GM18870 (cell line): ENCODE results near the gene DCDC1.

ENCODE experiments used
- ATAC-seq: cut with Tn5 transposase; IDR thresholded peaks from one replicate; pipeline ENCODE4 v1.9.1; 2021; ENCODE audit warnings: moderate library complexity; ENCODE audit not compliant: unreplicated experiment

Gene DCDC1

DNA sequence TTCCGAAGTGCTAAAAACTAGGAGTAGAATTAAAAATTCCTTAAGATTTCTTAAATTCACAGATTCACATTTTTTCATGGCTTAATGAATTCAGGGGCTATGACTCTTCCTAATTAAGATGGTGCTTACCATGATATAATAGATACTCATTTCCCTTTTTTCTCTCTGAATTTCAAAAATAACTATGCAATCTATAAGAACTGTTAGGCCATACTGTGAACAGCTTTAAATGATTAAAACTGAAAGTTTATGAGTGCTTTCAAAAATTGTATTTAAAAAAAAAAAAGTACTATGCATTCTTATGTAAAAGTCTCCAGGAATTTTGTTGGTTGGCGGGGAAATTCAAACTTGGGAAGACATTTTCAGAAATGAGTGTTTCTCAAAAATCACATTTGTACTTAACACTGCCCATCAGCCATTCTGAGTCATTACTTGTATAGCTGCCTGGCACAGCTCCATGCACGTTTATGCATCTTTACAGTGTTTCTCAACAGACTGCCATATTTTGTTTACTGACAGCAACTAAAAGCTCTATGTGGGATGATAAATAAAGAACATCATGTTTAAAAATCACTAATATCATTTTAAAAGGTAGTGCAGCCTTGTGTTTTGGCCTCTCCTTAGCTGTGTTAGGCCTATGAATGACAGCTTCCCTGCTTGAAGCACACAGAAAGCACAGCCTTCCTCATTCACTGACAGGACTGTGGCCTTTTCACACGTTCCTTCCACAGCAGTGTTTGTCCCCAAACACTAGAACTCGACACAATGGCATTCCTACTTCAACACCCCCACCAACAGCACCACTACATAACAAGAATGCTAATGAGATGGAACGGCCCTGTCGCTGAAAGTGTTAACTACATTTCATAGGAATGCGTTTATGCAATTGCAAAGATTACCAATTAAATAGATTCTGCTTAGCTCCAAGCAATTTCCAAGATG is 131.4 kb downstream of the DCDC1 start:
- ATAC-seq: no peak

DNA sequence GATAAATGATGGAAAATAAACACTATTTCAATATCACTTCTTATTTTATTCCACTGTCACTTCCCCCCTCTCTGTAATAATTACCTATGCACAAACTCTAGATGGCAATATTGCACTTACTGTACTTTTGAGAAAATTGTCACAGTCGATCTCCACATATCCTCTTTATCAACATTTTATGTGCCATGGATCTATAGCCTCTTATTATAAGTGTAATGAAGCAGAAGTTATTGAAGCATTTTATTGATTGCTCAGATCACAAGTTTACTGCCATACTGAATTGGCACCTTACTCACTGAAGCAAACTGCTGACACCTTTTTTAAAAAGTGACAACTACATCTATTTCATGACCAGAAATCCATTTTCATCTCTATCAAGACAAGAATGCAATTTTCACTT is 133.4 kb downstream of the DCDC1 start:
- no peak for ATAC-seq

DNA sequence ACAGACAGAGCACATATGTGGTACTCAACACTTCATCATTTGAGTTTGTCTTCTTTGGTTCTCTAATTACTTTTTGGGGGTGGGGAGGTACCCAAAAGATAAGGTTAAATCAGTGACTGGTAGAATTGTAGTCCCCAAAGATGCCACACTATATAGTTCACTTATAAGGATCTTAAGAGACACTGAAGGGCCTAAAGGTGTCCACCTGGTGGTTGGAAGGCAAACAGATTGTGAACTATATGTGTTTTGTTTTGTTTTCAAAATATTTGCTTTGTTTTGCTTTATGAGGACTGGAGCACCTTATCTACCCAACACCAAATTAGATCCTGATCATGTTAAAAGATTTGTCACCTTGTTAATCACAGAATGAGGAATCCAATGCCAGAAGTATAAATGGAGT is 136.1 kb downstream of the DCDC1 start:
- no peak for ATAC-seq

DNA sequence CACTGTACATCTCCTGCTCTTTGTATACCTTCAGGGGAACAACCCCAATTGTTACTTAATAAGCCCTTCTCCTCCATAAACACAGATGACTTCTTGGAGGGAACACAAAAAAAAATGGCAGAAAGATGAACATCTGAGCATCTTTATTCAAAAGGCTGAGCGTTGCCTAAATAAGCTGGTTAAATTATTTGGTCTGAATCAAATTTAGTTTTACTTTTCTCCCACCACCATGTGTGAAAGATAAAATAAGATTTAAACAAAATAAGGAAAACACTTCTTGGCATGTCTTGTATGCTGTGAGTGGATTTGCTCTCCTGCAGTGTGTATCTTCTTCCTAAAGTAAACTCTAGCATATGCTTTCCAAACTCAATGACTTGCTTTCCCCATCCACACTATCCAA is 137.9 kb downstream of the DCDC1 start:
- no peak for ATAC-seq

DNA sequence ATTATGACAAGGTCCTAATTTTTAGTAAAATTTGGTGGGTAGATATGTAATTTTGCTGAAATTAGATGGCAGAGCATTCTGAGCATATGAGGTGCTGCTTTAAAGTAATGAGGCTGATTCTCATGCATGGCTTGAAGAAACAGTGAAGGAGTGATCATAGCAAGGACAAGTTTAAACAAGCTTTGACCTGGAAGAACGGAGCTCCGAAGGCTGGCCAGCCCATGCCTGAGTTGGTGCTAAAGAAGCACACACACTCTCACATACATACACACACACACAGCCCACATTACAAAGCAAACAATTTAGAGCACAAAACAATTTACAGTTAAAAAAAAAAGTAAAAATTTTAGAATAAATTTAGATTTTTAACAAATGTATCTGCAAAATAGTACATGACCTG is 150.7 kb downstream of the DCDC1 start:
- ATAC-seq: no peak

DNA sequence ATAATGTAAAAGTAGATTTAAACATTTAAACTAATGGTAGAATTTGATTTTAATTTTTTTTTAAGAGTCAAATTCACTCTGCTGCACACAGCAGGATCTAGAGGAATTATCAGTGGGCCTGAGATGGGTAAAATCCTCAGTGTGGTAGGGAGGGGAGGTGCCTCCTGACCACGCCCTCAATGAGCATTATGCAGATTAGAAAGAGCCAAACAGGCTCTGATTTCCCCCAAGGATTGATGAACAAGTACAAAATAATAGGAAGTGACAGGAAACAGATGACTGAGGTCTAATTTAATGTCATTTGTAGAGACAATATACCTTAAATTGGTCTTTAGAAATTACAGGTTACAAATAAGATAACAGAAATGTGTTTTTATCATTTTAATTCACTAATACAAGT is 155.2 kb downstream of the DCDC1 start:
- no peak for ATAC-seq

DNA sequence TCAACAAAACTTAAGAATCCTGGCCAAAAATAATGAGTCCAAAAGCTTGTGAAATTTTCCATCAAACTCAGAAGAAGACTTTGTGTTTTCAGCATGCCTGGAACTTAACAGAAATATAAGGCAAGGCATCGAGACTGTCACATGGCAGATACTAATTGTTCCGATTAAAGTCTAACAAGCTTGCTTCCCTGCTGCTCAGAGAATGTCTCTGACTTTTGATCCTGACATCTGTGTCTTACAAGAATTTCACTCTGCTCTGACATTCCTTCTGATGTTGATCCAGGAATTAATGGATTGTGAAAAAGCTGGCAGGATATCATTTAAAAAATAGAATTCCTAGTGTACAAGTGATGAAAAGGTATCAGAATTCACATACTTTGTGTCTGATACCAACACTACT is 170.2 kb downstream of the DCDC1 start:
- ATAC-seq: no peak

DNA sequence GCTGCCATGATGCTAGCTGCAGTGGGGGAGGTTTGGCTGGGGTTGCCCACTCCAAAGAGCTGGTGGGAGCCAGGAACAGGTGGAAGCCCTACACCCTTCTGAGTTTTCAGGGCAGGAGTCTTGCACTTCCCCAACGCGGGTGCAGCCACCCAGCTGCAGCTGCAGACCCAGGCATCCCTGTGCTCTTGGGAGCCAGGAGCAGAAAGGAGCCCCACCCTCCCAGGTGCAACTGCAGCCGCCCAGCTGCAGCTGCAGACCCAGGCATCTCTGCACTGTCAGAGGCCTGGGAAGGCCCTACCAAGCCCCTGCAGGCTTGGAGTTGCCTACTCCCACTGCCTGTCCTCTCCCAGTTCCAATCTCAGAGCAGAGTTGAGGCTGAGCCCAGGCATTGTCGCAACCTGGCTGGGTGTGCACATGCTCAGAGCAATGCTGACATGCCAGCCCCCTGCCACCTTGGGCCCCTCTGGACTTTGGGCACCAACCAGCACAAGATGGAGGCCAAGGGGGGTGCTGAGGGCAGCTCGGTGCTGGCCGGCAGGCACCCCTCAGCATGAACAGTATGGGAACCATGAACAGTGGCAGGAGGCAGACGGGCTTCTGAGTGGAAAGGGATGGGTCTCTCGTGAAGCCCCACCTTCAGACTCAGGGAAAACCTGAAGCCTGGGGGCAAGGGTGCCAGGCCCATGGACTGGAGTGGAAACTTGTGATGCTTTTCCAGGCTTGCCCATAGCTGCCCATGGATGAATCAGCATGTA is 195.4 kb downstream of the DCDC1 start:
- no peak for ATAC-seq

DNA sequence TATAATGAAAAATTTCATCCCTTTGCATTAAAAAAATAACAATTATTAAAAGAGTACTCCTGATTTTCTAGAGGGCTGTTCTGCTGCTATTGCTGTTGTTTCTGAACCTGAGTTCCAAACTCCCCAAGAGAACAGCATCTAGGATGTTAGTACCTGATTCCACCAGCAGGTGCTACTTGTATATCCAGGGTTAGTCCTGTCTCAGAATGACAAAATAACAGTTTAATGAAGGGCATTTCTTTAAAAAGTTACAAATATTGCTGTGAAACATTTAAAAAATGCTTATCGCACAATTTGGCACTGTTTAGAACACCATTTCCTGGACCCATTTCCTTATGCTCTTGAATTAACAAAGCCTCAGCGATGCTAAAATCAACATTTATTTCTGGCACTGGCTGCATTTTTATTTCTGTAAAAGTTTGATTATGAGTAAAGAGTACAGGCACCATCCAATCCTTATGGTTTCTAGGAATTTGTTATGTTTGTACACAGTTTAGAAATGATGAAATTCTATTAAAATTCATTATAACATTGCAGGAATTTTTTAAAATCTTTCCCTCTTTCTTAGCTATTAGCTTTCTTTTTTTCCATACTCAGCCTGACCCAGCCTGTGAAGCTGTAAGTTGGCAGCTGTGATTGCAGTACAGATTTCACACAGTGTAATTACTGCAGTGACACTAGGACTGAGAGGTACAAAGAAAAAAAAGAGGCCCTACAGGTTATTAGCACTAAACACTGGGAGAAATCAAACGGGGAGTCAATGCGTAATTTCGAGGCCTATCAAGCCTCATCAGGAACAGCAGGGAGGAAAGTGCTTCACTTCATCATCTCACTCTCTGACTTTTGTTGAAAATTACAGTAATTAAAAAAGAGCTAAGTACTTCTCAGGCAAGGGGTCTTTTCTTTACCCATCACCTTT is 208.8 kb downstream of the DCDC1 start:
- ATAC-seq: no peak

DNA sequence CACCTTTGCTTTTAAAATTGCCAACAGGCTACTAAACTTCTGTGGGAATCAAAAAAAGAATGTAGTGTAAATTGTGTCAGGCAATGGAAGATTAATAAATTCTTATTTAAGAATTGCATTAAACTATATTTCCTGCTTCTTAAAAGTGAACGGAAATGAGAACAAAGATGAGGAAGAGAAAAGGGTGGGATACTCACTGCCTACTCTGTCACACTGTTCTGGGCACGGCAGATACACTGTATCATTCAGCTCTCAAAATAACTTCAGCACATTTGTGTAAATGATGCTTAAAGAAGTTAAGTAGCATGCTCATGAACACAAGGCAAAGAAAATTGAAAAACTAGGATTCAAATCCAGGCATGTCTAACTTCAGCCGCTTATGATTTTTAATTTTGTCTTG is 218.7 kb downstream of the DCDC1 start:
- no peak for ATAC-seq

DNA sequence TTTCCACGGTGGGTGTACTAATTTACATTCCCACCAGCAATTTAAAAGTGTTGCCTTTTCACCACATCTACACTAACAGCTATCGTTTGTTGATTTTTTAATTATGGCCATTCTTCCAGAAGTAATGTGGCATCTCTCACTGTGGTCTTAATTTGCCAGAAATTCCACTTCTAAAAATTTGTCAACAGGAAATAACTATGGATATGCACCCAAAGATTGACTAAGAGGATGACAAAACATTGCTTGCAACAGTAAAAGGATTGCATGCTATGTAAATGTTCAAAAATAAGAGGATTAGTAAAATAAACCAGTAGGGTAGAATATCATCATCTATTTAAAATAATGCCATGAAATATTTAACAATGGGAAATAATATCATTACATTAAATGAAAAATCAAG is 219.5 kb downstream of the DCDC1 start:
- ATAC-seq: no peak

DNA sequence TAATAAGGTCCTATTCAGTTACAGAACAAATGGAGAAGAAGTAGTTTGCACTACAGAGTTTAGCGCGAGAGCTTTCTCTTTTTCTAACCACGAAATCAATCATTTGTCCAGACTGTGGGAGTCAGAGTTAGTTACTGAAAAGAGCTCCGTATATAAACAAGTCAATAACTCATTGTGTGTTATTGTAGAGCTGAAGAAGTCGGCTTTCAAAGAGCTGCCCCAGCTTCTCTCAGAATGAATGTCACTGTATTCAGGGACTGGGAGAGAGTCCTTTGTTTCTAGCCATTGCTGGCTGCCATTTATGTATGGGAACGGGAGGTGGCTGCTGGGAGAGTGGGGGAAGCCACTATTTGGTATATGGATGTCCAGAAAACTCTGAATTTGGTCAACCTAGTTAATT is 227.8 kb downstream of the DCDC1 start:
- no peak for ATAC-seq

DNA sequence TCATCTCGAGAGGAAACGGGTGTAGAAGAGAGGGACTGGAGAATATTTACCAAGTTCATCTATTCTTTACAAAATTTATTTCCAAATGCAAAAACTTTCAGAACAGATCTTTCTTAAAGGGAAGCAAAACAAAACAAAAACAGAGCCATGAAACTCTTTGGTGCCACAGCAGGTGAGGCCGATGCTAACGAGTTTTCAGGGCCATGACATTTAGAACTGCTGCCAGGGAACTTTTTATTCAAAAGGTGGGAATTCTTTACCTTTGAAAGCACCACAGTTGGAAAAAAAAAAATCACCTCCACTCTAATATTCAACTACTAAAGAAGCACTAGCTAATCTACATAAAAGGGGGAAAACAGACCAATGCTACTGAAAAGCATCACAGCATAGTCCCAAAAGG is 230.1 kb downstream of the DCDC1 start:
- ATAC-seq: no peak

DNA sequence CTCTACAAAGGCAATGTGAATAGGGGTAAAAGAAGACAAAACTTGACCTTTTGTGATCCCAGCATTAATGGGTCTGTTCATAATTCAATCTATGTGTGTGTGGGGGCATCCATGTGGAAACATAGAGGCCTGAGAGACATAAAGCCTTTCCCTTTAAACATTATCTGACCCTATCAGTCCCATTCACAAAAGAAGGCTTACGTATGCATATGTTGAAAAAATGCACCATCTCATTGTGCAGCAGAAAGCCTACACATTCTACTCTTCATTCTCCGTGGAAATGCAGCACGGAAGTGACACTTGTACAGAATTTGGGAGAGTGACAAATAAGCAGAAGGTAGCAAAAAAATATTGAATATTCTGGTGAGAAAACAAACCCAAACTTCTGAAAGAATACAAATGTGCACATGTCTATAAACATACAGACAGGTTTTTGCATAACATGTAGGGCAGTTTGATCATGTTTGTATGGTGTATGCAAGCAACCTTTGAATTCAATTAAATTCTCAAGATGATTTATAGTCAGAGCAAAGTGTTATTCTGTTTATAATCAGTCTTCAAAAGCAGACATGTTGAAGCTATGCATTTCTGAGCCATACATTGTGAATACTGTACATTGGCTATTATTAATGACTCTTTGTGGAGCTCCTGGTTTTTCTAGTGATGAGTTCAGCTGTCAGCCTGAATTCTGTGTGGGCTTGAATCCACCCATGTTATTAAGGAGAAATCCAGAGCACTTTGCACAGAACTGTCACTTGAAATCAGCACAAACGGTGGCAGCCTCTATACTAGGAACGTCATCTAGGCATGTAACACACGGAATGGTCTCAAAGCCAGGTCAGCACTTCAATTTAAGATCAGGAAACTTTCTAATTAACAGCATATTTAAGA is 236.8 kb downstream of the DCDC1 start:
- no peak for ATAC-seq

DNA sequence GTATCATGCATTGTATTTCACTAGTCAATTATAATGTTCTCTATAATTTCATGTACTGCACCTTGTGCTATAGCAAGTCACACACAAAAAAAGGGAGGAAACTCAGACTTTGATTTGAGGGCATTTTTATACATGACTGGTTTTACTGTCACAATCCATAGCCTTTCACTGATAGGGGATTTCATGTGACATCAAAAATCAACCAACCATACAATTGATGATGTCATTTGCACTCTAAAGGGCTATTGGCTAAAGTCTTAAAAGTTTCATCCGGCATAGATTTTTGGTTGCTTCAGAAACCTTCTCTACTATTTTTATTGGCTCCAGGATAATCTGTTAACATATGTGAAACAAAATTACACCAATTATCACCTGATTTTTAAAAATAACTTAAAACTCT is 237.8 kb downstream of the DCDC1 start:
- no peak for ATAC-seq

DNA sequence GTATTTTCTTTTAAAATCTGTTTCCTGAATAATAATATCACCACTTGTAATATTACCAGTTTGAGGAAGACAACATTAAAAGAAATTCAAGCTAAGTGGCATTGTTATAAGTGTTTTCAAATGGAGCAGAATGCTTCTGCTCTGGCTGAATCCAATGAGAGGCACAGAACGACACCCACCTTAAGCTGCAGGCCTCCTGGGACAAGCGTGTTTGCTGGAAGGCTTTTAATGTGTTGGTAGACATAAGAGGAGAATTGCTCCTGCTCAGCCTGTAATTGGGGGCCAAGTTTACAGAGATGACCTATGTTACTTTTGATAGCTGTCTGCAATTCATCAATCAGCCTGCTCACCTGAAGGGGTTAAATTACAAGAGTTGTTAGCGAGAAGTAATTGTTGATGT is 242.2 kb downstream of the DCDC1 start:
- ATAC-seq: no peak

DNA sequence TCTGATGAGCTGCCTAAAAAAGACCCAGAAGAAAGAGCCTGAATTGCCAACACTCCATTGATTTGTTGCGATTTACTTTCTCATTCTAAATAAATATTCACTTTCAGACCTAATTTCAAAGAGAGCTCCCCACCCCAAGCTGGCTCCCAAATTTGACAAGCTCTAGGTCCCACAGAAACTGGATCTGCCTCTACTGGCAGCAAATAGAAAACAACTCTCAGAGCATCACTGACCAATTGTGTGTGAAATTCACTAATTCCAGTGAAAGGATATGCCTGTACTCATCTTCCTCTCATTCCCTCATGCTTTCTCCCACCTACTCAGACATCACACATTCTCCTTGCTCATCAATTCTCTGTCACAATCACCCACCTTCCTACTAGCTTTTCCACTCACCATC is 249.1 kb downstream of the DCDC1 start:
- ATAC-seq: no peak

DNA sequence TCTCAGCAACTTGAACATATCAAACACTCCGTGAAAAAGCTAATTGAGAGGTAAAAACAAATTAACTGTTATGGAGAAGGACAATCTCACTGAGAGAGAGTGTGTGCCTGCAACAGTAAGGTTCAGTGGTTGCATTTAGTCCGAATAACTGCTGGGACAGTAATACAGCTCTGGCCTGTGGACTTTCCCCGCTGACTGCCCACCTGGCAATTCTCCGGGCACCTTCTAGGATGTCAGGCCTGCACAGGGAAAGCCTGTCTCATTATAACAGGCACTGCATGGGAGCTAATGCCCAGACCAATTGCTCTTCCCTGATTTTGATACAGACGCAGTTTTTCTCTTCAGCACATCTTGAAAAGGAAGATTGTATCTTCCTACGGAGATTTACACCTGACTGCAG is 251.0 kb downstream of the DCDC1 start:
- ATAC-seq: no peak

DNA sequence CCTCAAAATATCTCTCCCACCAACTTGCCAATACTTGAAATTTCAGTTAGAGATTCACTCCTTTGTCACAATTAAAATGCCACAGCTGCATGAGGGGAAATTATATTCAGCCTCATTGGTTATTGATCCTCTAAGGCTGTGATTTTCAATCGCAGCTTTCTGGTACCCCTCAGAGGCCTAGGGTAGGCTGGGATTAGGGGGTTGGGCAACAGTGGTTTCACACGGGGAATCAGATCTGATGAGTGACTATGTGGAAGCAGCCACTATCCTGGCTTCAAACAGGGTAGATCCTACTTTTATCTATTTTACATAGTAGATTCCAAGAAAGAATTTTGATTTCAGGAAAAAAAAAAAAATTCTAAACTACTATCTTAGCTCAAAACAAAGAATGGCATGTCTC is 252.5 kb downstream of the DCDC1 start:
- no peak for ATAC-seq

DNA sequence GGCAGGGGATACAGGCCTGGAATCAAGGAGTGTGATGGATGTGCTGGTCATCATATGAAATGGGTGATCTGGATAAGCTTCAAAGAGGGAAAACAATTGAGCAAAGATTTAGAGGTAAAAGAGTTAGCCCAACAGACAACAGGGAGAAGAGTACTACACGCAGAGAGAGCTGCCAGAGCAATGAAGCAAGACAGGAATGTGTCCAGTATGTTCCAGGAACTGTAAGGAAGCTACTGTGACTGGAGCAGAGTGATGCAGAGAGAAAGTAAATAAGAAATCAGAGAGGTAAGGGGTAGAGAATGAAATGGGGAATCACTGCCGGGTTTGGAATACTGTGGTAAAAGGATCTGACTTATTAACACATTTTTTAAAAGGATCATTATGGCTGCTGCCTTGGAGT is 255.1 kb downstream of the DCDC1 start:
- no peak for ATAC-seq
